Hepatocyte (in vitro differentiated cells): Measurements from ENCODE around the gene AP2A2.

Experiments used
- EZH2 ChIP-seq: fragments of 200-600 bp; sonication (generic); IDR thresholded peaks from 2 replicates; pipeline ENCODE4 v1.6.1; 2016; ENCODE audit warnings: antibody characterized with exemption, mild to moderate bottlenecking, borderline replicate concordance
- EZH2phosphoT487 ChIP-seq: fragments of 200-600 bp; sonication (generic); IDR thresholded peaks from one replicate; pipeline ENCODE4 v1.6.1; 2018; ENCODE audit warnings: antibody characterized with exemption, mild to moderate bottlenecking, low read depth, moderate library complexity; ENCODE audit not compliant: unreplicated experiment, severe bottlenecking
- TF ChIP-seq, protein P1 (sequence below): fragments of 200-600 bp; sonication (generic); IDR thresholded peaks from 2 replicates; pipeline ENCODE4 v1.5.1; 2016; ENCODE audit warnings: antibody characterized with exemption, mild to moderate bottlenecking; ENCODE audit not compliant: poor library complexity

- TF ChIP-seq, protein P1, sequence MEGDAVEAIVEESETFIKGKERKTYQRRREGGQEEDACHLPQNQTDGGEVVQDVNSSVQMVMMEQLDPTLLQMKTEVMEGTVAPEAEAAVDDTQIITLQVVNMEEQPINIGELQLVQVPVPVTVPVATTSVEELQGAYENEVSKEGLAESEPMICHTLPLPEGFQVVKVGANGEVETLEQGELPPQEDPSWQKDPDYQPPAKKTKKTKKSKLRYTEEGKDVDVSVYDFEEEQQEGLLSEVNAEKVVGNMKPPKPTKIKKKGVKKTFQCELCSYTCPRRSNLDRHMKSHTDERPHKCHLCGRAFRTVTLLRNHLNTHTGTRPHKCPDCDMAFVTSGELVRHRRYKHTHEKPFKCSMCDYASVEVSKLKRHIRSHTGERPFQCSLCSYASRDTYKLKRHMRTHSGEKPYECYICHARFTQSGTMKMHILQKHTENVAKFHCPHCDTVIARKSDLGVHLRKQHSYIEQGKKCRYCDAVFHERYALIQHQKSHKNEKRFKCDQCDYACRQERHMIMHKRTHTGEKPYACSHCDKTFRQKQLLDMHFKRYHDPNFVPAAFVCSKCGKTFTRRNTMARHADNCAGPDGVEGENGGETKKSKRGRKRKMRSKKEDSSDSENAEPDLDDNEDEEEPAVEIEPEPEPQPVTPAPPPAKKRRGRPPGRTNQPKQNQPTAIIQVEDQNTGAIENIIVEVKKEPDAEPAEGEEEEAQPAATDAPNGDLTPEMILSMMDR, result no peak
- TF ChIP-seq EZH2 (no peak), EZH2phosphoT487 (no peak)
Observed at GRCh38 chr11:977830-978720, 52.4 kb downstream of the AP2A2 start.
